Measurements from ENCODE around the gene RAB11FIP2.

DNA sequence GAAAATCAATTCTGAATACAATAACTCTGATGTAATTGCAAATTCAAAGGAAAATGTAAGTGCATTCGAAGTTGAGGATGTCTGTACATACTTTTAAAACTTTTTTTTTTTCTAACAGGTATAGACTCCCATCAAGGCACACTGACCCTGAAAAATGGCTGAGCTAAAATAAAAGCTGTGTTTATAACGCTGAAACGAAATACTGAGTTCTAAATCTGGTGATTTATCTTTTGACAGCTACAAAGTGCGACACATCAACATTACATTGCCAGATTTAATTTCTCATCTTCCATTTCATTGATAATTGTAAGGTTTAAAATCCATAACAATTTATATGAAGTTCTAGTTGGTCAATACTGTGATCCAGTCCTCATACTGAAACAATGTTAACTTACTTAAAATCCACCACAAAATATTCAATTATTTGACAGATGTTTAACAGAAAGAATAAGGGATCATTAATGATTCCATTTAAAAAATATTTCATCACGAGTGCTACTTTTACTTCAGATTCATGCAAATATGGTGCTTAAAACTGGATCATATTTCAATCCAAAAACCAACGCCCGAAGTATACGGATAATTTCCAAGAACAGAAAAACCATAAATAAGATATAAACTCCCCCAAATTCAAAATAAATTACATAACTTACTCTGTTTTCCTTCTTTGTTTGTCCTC is 1.4 kb downstream of the RAB11FIP2 start:
- no peak for TF ChIP-seq POLR2A (IDR thresholded peaks at IDR 0.05)
- TF ChIP-seq, protein P1, sequence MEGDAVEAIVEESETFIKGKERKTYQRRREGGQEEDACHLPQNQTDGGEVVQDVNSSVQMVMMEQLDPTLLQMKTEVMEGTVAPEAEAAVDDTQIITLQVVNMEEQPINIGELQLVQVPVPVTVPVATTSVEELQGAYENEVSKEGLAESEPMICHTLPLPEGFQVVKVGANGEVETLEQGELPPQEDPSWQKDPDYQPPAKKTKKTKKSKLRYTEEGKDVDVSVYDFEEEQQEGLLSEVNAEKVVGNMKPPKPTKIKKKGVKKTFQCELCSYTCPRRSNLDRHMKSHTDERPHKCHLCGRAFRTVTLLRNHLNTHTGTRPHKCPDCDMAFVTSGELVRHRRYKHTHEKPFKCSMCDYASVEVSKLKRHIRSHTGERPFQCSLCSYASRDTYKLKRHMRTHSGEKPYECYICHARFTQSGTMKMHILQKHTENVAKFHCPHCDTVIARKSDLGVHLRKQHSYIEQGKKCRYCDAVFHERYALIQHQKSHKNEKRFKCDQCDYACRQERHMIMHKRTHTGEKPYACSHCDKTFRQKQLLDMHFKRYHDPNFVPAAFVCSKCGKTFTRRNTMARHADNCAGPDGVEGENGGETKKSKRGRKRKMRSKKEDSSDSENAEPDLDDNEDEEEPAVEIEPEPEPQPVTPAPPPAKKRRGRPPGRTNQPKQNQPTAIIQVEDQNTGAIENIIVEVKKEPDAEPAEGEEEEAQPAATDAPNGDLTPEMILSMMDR (IDR thresholded peaks at IDR 0.05) = no peak
